Natural killer cell treated with Interleukin-12 subunit alpha and Interleukin-12 subunit beta and Interleukin-15 and Interleukin-18, amount 100 ng/mL, for 72 hours (primary cell): ENCODE data around the gene ZFP69B. TPM values are rescaled to one million over a fixed set of nuclear protein-coding genes. Genes with fewer than 3 reads are reported as not detected.

Experiments used
- total RNA-seq, 2 donors: library from RNA; stranded (reverse); gene quantifications; one replicate each; pipeline ENCODE4 v1.2.3, GENCODE V29; 2022

ZFP69B gene
- total RNA-seq, 2 donors from 2014 or later, result 4.0 to 6.2 TPM

Other genes with a start within 250 kb of the ZFP69B start
- not detected for gene TMCO2, start 202.5 kb upstream of the ZFP69B start, total RNA-seq
- 10 to 100 TPM; 36.9 to 38.5 TPM for gene ZMPSTE24, start 192.2 kb upstream of the ZFP69B start, total RNA-seq
- gene COL9A2, start 133.2 kb upstream of the ZFP69B start, total RNA-seq, result 1 to 10 TPM; 5.4 to 7.3 TPM
- 100 to 1,000 TPM; 132 to 158 TPM for gene SMAP2, start 76.7 kb upstream of the ZFP69B start, total RNA-seq
- gene ZFP69, start 26.8 kb downstream of the ZFP69B start, total RNA-seq, result 1 to 10 TPM; 4.3 to 4.5 TPM
- gene EXO5, start 58.3 kb downstream of the ZFP69B start, total RNA-seq, result 10 to 100 TPM; 13.1 to 14.2 TPM
- gene ZNF684, start 81.2 kb downstream of the ZFP69B start, total RNA-seq, result 1 to 10 TPM; 6.6 to 9.3 TPM
- 1 to 10 TPM in 1 of 2 donors, under 1 TPM in 1; 0.62 to 2.0 TPM for gene RIMS3, start 215.2 kb downstream of the ZFP69B start, total RNA-seq
- 10 to 100 TPM; 56.7 to 80.3 TPM for gene NFYC, start 241.2 kb downstream of the ZFP69B start, total RNA-seq